Measurements from ENCODE around the gene ADAM33.

Gene ADAM33

GRCh38 chr20:3714092-3714491 is 32.3 kb upstream of the ADAM33 start:
- Histone ChIP-seq H3K4me1 (ENCODE audit: insufficient read depth, low read length, poor library complexity, severe bottlenecking) (peaks cover 3% of the 10 kb centered on the region), H3K36me3 (ENCODE audit: insufficient read depth, low read length) (no peaks in the 10 kb centered on the region), H4K20me1 (ENCODE audit: insufficient read depth, low read length, poor library complexity, severe bottlenecking) (no peaks in the 10 kb centered on the region), H3K9ac (ENCODE audit: low read depth, low read length, poor library complexity, severe bottlenecking) (no peak overlapping the region), H3K9me2 (replicated peaks; ENCODE audit: low read depth, low read length) (no peaks in the 10 kb centered on the region), H3K27me3 (ENCODE audit: insufficient read depth, low read length, poor library complexity, severe bottlenecking) (no peaks in the 10 kb centered on the region), H3K4me3 (ENCODE audit: low read length, poor library complexity, severe bottlenecking) (no peak overlapping the region), H2AFZ (ENCODE audit: low read length) (no peak overlapping the region), H3K4me2 (ENCODE audit: low read depth, low read length, poor library complexity, severe bottlenecking) (no peak overlapping the region), H3K79me2 (ENCODE audit: insufficient read depth, low read length) (no peaks in the 10 kb centered on the region), H3K9me3 (ENCODE audit: insufficient read depth, low read depth, low read length) (no peaks in the 10 kb centered on the region), H3F3A (ENCODE audit: low read depth) (no peaks in the 10 kb centered on the region)
- TF ChIP-seq EZH2phosphoT487 (IDR thresholded peaks at IDR 0.05; ENCODE audit: borderline replicate concordance) (no peak), CTCF (conservative IDR thresholded peaks at IDR 0.05; ENCODE audit: low read length) (no peak)

GRCh38 chr20:3712279-3712873 is 30.6 kb upstream of the ADAM33 start, which contains the start of gene SIGLEC1:
TSS of gene SIGLEC1 (minus strand) at chr20:3712600. CDS start at chr20:3707128, 5,472 bp downstream.
- H3K4me3 ChIP-seq (ENCODE audit: low read length, poor library complexity, severe bottlenecking), result no peak within 1 kb of the TSS

GRCh38 chr20:3711484-3711941 is 29.7 kb upstream of the ADAM33 start:
- H3K4me2 ChIP-seq (ENCODE audit: low read depth, low read length, poor library complexity, severe bottlenecking), result no peak overlapping the region
- no peaks in the 10 kb centered on the region for H3K36me3 ChIP-seq (ENCODE audit: insufficient read depth, low read length)
- TF ChIP-seq CTCF (conservative IDR thresholded peaks at IDR 0.05; ENCODE audit: low read length) (no peak), EZH2phosphoT487 (IDR thresholded peaks at IDR 0.05; ENCODE audit: borderline replicate concordance) (no peak)
- no peaks in the 10 kb centered on the region for H3K79me2 ChIP-seq (ENCODE audit: insufficient read depth, low read length)
- H3K4me3 ChIP-seq (ENCODE audit: low read length, poor library complexity, severe bottlenecking), result no peak overlapping the region
- no peak overlapping the region for H3K9ac ChIP-seq (ENCODE audit: low read depth, low read length, poor library complexity, severe bottlenecking)
- no peaks in the 10 kb centered on the region for H3K27me3 ChIP-seq (ENCODE audit: insufficient read depth, low read length, poor library complexity, severe bottlenecking)
- H3F3A ChIP-seq (ENCODE audit: low read depth), result no peaks in the 10 kb centered on the region
- H3K4me1 ChIP-seq (ENCODE audit: insufficient read depth, low read length, poor library complexity, severe bottlenecking), result peaks cover 3% of the 10 kb centered on the region
- H3K9me3 ChIP-seq (ENCODE audit: insufficient read depth, low read depth, low read length), result no peaks in the 10 kb centered on the region
- H3K9me2 ChIP-seq (replicated peaks; ENCODE audit: low read depth, low read length), result no peaks in the 10 kb centered on the region
- no peaks in the 10 kb centered on the region for H4K20me1 ChIP-seq (ENCODE audit: insufficient read depth, low read length, poor library complexity, severe bottlenecking)
- H2AFZ ChIP-seq (ENCODE audit: low read length), result no peak overlapping the region

More at GRCh38 chr20:3712279-3712873, 30.6 kb upstream of the ADAM33 start, which contains the start of gene SIGLEC1:
- Histone ChIP-seq H3K9ac (ENCODE audit: low read depth, low read length, poor library complexity, severe bottlenecking) (no peak within 1 kb of the TSS), H3K9me3 (ENCODE audit: insufficient read depth, low read depth, low read length) (no peaks in the 10 kb centered on the region), H4K20me1 (ENCODE audit: insufficient read depth, low read length, poor library complexity, severe bottlenecking) (no peaks in the 10 kb centered on the region), H2AFZ (ENCODE audit: low read length) (no peak within 1 kb of the TSS), H3K4me2 (ENCODE audit: low read depth, low read length, poor library complexity, severe bottlenecking) (no peak within 1 kb of the TSS), H3K27me3 (ENCODE audit: insufficient read depth, low read length, poor library complexity, severe bottlenecking) (no peaks in the 10 kb centered on the region), H3K79me2 (ENCODE audit: insufficient read depth, low read length) (no peaks in the 10 kb centered on the region), H3K36me3 (ENCODE audit: insufficient read depth, low read length) (no peaks in the 10 kb centered on the region), H3F3A (ENCODE audit: low read depth) (no peaks in the 10 kb centered on the region), H3K4me1 (ENCODE audit: insufficient read depth, low read length, poor library complexity, severe bottlenecking) (peaks cover 3% of the 10 kb centered on the region), H3K9me2 (replicated peaks; ENCODE audit: low read depth, low read length) (no peaks in the 10 kb centered on the region)
- no peak for TF ChIP-seq EZH2phosphoT487 (IDR thresholded peaks at IDR 0.05; ENCODE audit: borderline replicate concordance)
- TF ChIP-seq CTCF (conservative IDR thresholded peaks at IDR 0.05; ENCODE audit: low read length), result no peak
